B cell (primary cell): ENCODE results near the gene FAM107B. TPM values are rescaled to one million over a fixed set of nuclear protein-coding genes. Genes with fewer than 3 reads are reported as not detected.

ENCODE experiments used
- ATAC-seq: fragments of 200-7000 bp; cut with Tn5 transposase; one replicate; pipeline ENCODE4 v1.10.0; 2021; ENCODE audit warnings: low read depth, mild to moderate bottlenecking, moderate number of reproducible peaks, moderate library complexity
- CTCF ChIA-PET: fragments of 350-600 bp; sonication (Branson Sonifier 250); formaldehyde crosslinking; loops from one replicate; lab custom pipeline; 2021; ENCODE audit warnings: antibody characterized with exemption, inconsistent platforms; lab: Charles Lee
- POLR2A ChIA-PET: fragments of 350-600 bp; sonication (Branson Sonifier 250); formaldehyde crosslinking; loops from one replicate; lab custom pipeline; 2021; ENCODE audit warnings: antibody characterized with exemption; lab: Charles Lee
- DNase-seq: peaks from one replicate; pipeline ENCODE4 v3.0.0; 2013
- H2AFZ ChIP-seq: 2 replicates; pipeline ENCODE4 v1.6.1; 2012; ENCODE audit warnings: mild to moderate bottlenecking, low read depth, low read length; ENCODE audit not compliant: insufficient read depth, poor library complexity, severe bottlenecking
- H3K27ac ChIP-seq, 2 donors: 1 replicate in 1 of 2; 2 replicates in 1 of 2; pipeline ENCODE4 v1.5.1; 2012 to 2013; ENCODE audit warnings: low read length in 2 of 2, mild to moderate bottlenecking in 2 of 2, moderate library complexity in 1 of 2
- H3K27me3 ChIP-seq, 4 experiments: fragments of 200-600 bp in 1 of 4; sonication (generic) in 1 of 4; replicated peaks in 1 of 4; 1 replicate in 2 of 4; 2 replicates in 2 of 4; pipeline versions ENCODE4 v1.6.1 to v1.7.0; 2013 to 2016; ENCODE audit warnings: low read length in 3 of 4, mild to moderate bottlenecking in 2 of 4, mixed read lengths in 1 of 4, moderate library complexity in 1 of 4; ENCODE audit not compliant: insufficient read depth in 4 of 4, control insufficient read depth in 3 of 4; ENCODE audit errors: control extremely low read depth in 1 of 4
- H3K36me3 ChIP-seq, 2 experiments: replicated peaks in 1 of 2; 1 replicate in 1 of 2; 2 replicates in 1 of 2; pipeline versions ENCODE4 v1.6.1 to v1.7.1; 2013; ENCODE audit warnings: low read length in 1 of 2; ENCODE audit not compliant: insufficient read depth in 2 of 2, control insufficient read depth in 1 of 2; ENCODE audit errors: control extremely low read depth in 1 of 2, extremely low read depth in 1 of 2
- H3K4me1 ChIP-seq, 2 donors: fragments of 200-600 bp in 1 of 2; sonication (generic) in 1 of 2; 1 replicate in 1 of 2; 2 replicates in 1 of 2; pipeline versions ENCODE4 v1.5.1 to v1.6.1; 2013 to 2017; ENCODE audit warnings: low read length in 2 of 2; ENCODE audit not compliant: control insufficient read depth in 2 of 2, insufficient read depth in 2 of 2
- H3K4me2 ChIP-seq: replicated peaks from 2 replicates; pipeline ENCODE3; 2012; ENCODE audit warnings: mild to moderate bottlenecking, low read depth, low read length; ENCODE audit not compliant: poor library complexity, severe bottlenecking
- H3K4me3 ChIP-seq, 5 experiments: fragments of 200-600 bp in 1 of 5; sonication (generic) in 1 of 5; 1 replicate in 3 of 5; 2 replicates in 2 of 5; pipeline versions ENCODE4 v1.5.1 to v1.7.0; 2011 to 2016; ENCODE audit warnings: low read length in 4 of 5, mild to moderate bottlenecking in 4 of 5, low read depth in 2 of 5, control low read depth in 1 of 5, moderate library complexity in 1 of 5; ENCODE audit not compliant: insufficient read depth in 1 of 5; ENCODE audit errors: control extremely low read depth in 1 of 5, extremely low read depth in 1 of 5
- H3K79me2 ChIP-seq: fragments of 200-600 bp; sonication (generic); one replicate; pipeline ENCODE4 v1.6.0; 2016; ENCODE audit warnings: low read length; ENCODE audit not compliant: control insufficient read depth, insufficient read depth
- H3K9ac ChIP-seq: fragments of 200-600 bp; sonication (generic); 2 replicates; pipeline ENCODE4 v1.6.1; 2017; ENCODE audit warnings: mild to moderate bottlenecking, low read length, moderate library complexity
- H3K9me3 ChIP-seq, 3 donors: one replicate each; pipeline versions ENCODE4 v1.6.1 to v1.7.1; 2013; ENCODE audit warnings: low read length in 2 of 3; ENCODE audit not compliant: control insufficient read depth in 2 of 3, insufficient read depth in 1 of 3; ENCODE audit errors: control extremely low read depth in 1 of 3
- H4K20me1 ChIP-seq: 2 replicates; pipeline ENCODE4 v1.6.0; 2012; ENCODE audit warnings: mild to moderate bottlenecking, low read length; ENCODE audit not compliant: insufficient read depth, control insufficient read depth, poor library complexity, severe bottlenecking
- H3K27ac Mint-ChIP-seq: one replicate; pipeline ENCODE4 v1.8.0; 2021; ENCODE audit warnings: mixed read lengths
- H3K27me3 Mint-ChIP-seq: one replicate; pipeline ENCODE4 v1.8.0; 2021; ENCODE audit warnings: mixed read lengths
- H3K4me1 Mint-ChIP-seq: one replicate; pipeline ENCODE4 v1.8.0; 2021; ENCODE audit warnings: mixed read lengths
- H3K4me3 Mint-ChIP-seq: one replicate; pipeline ENCODE4 v1.8.0; 2021; ENCODE audit warnings: mixed read lengths
- H3K9me3 Mint-ChIP-seq: one replicate; pipeline ENCODE4 v1.8.0; 2022; ENCODE audit warnings: mixed read lengths; ENCODE audit not compliant: insufficient read depth
- CTCF ChIP-seq: fragments of 200-600 bp; IDR thresholded peaks from one replicate; pipeline ENCODE4 v1.8.0; 2022; ENCODE audit warnings: antibody characterized with exemption, mild to moderate bottlenecking
- EZH2 ChIP-seq: IDR thresholded peaks from 2 replicates; pipeline ENCODE4 v1.6.1; 2012; ENCODE audit warnings: borderline replicate concordance, low read depth, mild to moderate bottlenecking, moderate library complexity, low read length; ENCODE audit not compliant: insufficient read depth, poor library complexity, severe bottlenecking
- WGBS: methylation state at CpG from one replicate; pipeline ENCODE4 v1.1.5; 2013; ENCODE audit warnings: missing lambda C conversion rate; ENCODE audit not compliant: insufficient coverage; 5-methylcytosine and 5-hydroxymethylcytosine counted together
- intact Hi-C: fragments of 100-400 bp; cut with micrococcal nuclease; formaldehyde crosslinking; loops from one replicate; pipeline ENCODE4 v1.10.0; 2022
- polyA plus RNA-seq: library from polyadenylated mRNA; depleted of rRNA; stranded (reverse); fragments of >200 nt; gene quantifications from 2 replicates; pipeline ENCODE4 v1.2.3, GENCODE V29; 2012
- total RNA-seq, 2 donors: library from RNA; stranded (reverse); fragments of 120-200 nt in 1 of 2; gene quantifications; 1 replicate in 1 of 2; 2 replicates in 1 of 2; pipeline versions ENCODE4 v1.2.3 to v1.2.4, GENCODE V29; 2013 to 2022

The FAM107B gene
- total and polyA plus RNA-seq, 2 donors (not counting 1 experiment from before 2014, with no cell fraction given), result 31.9 to 318 TPM

DNA sequence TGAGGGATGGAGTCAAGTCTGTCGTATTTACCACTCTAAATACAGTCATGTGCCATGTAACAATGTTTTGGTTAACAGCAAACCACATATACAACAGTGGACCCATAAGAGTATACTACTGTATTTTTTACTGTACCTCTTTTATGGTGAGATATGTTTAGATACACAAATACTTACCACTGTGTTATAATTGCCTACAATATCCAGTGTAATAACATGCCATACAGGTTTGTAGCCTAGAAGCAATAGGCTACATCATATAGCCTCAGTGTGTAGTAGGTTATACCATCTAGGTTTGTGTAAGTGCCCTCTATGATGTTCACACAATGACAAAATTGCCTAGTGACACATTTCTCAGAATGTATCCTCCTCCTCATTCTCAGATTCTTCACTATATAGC lies 110.4 kb downstream of the FAM107B start:
- Histone ChIP-seq H2AFZ (no peak overlapping the region), H3K4me2 (no peak overlapping the region), H4K20me1 (no peaks in the 10 kb centered on the region), H3K27ac (no peak overlapping the region), H3K4me1 (peaks cover 28 to 30% of the 10 kb centered on the region in 2 donors), H3K36me3 (no peaks in the 10 kb centered on the region), H3K9ac (no peak overlapping the region), H3K27me3 (no peaks in the 10 kb centered on the region), H3K79me2 (no peaks in the 10 kb centered on the region), H3K4me3 (no peak overlapping the region), H3K9me3 (peaks cover 0 to 17% (median 4%) of the 10 kb centered on the region in 3 donors)
- intact Hi-C loops, result no loop called here
- no CpG with 5 or more reads among the region's 1 CpG for WGBS
- H3K4me1 Mint-ChIP-seq, result peaks cover 41% of the 10 kb centered on the region
- no peak overlapping the region for H3K27ac Mint-ChIP-seq
- H3K27me3 Mint-ChIP-seq, result no peaks in the 10 kb centered on the region
- ChIA-PET POLR2A (interaction anchor here (0.7 kb wide), 2 partner anchors 36 to 155 kb away, joined by 7 to 9 read pairs; no protein-coding TSS in a partner anchor), CTCF (interaction anchor here (0.5 to 0.7 kb wide), 2 partner anchors 153 to 1480 kb away, joined by 3 to 4 read pairs; no protein-coding TSS in a partner anchor)
- no peak for TF ChIP-seq CTCF
- TF ChIP-seq EZH2, result no peak
- ATAC-seq (no peak), DNase-seq (no peak)
- peaks cover 7% of the 10 kb centered on the region for H3K9me3 Mint-ChIP-seq
- no peak overlapping the region for H3K4me3 Mint-ChIP-seq

GRCh38 chr10:14661818-14662217 lies 112.9 kb downstream of the FAM107B start:
- no peaks in the 10 kb centered on the region for H3K27me3 Mint-ChIP-seq
- TF ChIP-seq CTCF (no peak), EZH2 (no peak)
- DNase-seq (no peak), ATAC-seq (no peak)
- no peaks in the 10 kb centered on the region for H3K36me3 ChIP-seq
- H3K4me1 ChIP-seq, result peaks cover 53 to 56% of the 10 kb centered on the region in 2 donors
- H3K9ac ChIP-seq, result no peak overlapping the region
- peaks cover 66% of the 10 kb centered on the region for H3K4me1 Mint-ChIP-seq
- H3K4me3 Mint-ChIP-seq, result peak overlapping the region; percentile 21
- no peak overlapping the region for H3K4me3 ChIP-seq
- H3K79me2 ChIP-seq, result no peaks in the 10 kb centered on the region
- WGBS, result 100% methylated on average over 2 of the region's 3 CpGs
- H4K20me1 ChIP-seq, result no peaks in the 10 kb centered on the region
- H3K9me3 ChIP-seq, result peaks cover 0 to 17% (median 4%) of the 10 kb centered on the region in 3 donors
- peak overlapping the region; percentile 94 for H3K27ac Mint-ChIP-seq
- peaks cover 7% of the 10 kb centered on the region for H3K9me3 Mint-ChIP-seq
- ChIA-PET POLR2A (no interaction called here), CTCF (interaction anchor here (1.4 kb wide), 1 partner anchor 79 kb away, joined by 3 read pairs; no protein-coding TSS in a partner anchor)
- H3K27ac ChIP-seq, result peak overlapping the region in 1 of 2 donors; percentile 88
- intact Hi-C loops, result no loop called here
- no peak overlapping the region for H3K4me2 ChIP-seq
- no peak overlapping the region for H2AFZ ChIP-seq
- no peaks in the 10 kb centered on the region for H3K27me3 ChIP-seq
